Vagina (tissue), 2 donors: ENCODE measurements around the gene TDRD9. TPM values are rescaled to one million over a fixed set of nuclear protein-coding genes. Genes with fewer than 3 reads are reported as not detected.
"Not testable (repeated sequence)": the region's sequence is repeated elsewhere in the genome, so short reads cannot be mapped to it uniquely, and the experiment has no call there.

ENCODE experiments used
- DNase-seq, 2 donors: peaks; one replicate each; pipeline ENCODE4 v3.0.0-alpha.2; 2017; ENCODE audit errors: extremely low spot score in 2 of 2
- H3K27ac ChIP-seq: fragments of 200-600 bp; sonication (generic); one replicate; pipeline ENCODE4 v1.5.1; 2019
- H3K27me3 ChIP-seq: fragments of 200-600 bp; sonication (generic); one replicate; pipeline ENCODE4 v1.5.1; 2019
- H3K36me3 ChIP-seq, 2 donors: fragments of 200-600 bp; sonication (generic); one replicate each; pipeline ENCODE4 v1.5.1; 2017 to 2019
- H3K4me1 ChIP-seq: fragments of 200-600 bp; sonication (generic); one replicate; pipeline ENCODE4 v1.5.1; 2019
- H3K4me3 ChIP-seq, 2 donors: fragments of 200-600 bp; sonication (generic); 1 replicate in 1 of 2; 2 replicates in 1 of 2; pipeline ENCODE4 v1.5.1; 2016 to 2019
- H3K9me3 ChIP-seq: fragments of 200-600 bp; sonication (generic); one replicate; pipeline ENCODE4 v1.5.1; 2019
- POLR2A ChIP-seq, 2 donors: fragments of 450-650 bp; IDR thresholded peaks; one replicate each; pipeline ENCODE4 v1.6.1; 2017; ENCODE audit warnings: antibody characterized with exemption in 2 of 2, mild to moderate bottlenecking in 2 of 2, moderate library complexity in 2 of 2
- POLR2AphosphoS5 ChIP-seq, 2 donors: sonication (generic); formaldehyde crosslinking; IDR thresholded peaks; one replicate each; pipeline ENCODE4 v1.9.0; 2017; ENCODE audit warnings: antibody characterized with exemption in 2 of 2, mild to moderate bottlenecking in 2 of 2, low read depth in 1 of 2; ENCODE audit not compliant: insufficient read depth in 1 of 2
- intact Hi-C: fragments of 100-400 bp; cut with DNase I; formaldehyde crosslinking; loops from one replicate; pipeline ENCODE4 v1.15.1; 2023
- total RNA-seq: library from RNA; depleted of rRNA; stranded (reverse); fragments of >200 nt; gene quantifications from one replicate; pipeline ENCODE4 v1.2.3, GENCODE V29; 2016
- TF ChIP-seq, protein P1 (sequence below), 3 experiments: fragments of 450-650 bp in 2 of 3; fragments of 200-600 bp in 1 of 3; sonication (generic) in 1 of 3; IDR thresholded peaks; one replicate each; pipeline ENCODE4 v1.5.1; 2017 to 2019; ENCODE audit warnings: antibody characterized with exemption in 3 of 3, mild to moderate bottlenecking in 2 of 3, moderate library complexity in 2 of 3

TDRD9 gene
- total RNA-seq, 1 donor from 2014 or later: 0.74 TPM

DNA sequence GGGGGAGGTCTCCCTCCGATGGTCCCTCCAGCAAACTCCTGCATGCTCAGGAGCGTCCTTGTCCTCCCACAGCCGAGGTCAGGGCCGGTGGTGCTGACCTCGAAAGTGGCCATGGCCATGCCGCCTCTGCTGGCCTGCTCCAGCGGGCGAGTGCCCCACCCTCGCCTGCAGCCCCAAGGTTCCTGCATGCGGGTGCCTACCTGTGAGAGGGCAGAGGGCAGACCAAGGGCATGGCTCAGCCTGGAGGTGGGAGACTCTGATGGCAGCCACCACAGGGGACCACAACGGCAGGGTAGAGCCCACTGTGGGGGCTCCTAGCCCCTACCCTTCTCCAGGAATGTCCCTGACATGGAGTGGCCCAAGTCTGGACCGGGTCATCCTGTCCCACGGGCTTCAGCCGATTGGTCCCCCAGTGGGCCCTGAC lies 42.7 kb upstream of the TDRD9 start:
- Histone ChIP-seq H3K9me3 (no peaks in the 10 kb centered on the region), H3K4me3 (no peak overlapping the region), H3K27ac (no peak overlapping the region), H3K4me1 (peaks cover 19% of the 10 kb centered on the region), H3K36me3 (no peaks in the 10 kb centered on the region), H3K27me3 (no peaks in the 10 kb centered on the region)
- TF ChIP-seq, protein P1, sequence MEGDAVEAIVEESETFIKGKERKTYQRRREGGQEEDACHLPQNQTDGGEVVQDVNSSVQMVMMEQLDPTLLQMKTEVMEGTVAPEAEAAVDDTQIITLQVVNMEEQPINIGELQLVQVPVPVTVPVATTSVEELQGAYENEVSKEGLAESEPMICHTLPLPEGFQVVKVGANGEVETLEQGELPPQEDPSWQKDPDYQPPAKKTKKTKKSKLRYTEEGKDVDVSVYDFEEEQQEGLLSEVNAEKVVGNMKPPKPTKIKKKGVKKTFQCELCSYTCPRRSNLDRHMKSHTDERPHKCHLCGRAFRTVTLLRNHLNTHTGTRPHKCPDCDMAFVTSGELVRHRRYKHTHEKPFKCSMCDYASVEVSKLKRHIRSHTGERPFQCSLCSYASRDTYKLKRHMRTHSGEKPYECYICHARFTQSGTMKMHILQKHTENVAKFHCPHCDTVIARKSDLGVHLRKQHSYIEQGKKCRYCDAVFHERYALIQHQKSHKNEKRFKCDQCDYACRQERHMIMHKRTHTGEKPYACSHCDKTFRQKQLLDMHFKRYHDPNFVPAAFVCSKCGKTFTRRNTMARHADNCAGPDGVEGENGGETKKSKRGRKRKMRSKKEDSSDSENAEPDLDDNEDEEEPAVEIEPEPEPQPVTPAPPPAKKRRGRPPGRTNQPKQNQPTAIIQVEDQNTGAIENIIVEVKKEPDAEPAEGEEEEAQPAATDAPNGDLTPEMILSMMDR (IDR thresholded peaks at IDR 0.05): no peak
- DNase-seq: no peak
- intact Hi-C loops: loop anchor here (10.0 kb wide), 1 partner anchor 61 kb away; no protein-coding TSS in a partner anchor

DNA sequence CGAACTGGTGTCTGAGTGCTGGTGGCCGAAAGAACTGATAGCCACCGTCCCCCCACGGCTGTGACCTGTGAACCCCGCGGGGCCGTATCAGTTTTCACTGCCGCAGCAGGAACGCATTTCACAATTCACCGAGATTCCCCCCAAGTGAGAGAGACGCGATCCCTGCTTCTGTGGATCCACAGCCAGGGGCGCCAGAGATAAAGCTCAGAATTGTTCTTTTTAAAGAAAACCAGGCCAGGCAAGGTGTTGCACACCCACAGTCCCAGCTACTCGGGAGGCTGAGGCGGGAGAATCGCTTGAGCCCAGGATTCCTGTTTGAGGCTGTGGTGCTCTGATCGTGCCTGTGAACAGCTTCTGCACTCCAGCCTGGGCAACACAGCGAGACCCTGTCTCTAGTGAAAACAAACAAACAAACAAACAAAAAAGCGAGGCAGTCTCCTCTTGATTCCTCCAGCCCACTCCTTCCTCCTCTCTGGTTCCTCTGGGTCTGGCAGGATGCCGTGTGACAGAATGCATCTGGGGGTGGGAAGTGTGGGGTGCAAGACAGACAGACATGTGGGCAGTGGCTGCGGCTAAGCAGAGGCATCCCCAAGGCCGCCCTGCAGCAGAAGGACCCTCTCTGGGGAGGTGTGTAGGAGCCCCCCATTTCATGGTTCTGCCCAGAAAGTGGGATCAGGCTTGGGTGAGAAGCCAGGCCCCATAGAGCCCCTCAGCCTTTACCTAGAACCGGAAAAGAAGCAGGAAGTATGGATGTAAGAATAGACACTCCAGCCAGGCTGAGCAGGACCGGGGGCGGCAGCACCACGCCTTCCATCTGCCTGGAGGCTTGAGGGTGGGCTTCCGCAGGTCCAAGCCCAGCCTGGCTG lies 41.7 kb upstream of the TDRD9 start:
- DNase-seq: no peak
- peaks cover 13% of the 10 kb centered on the region for H3K4me1 ChIP-seq
- no peak overlapping the region for H3K27ac ChIP-seq
- H3K4me3 ChIP-seq: no peak overlapping the region
- H3K9me3 ChIP-seq: no peaks in the 10 kb centered on the region
- H3K36me3 ChIP-seq: no peaks in the 10 kb centered on the region
- TF ChIP-seq POLR2A (IDR thresholded peaks at IDR 0.05) (no peak), POLR2AphosphoS5 (IDR thresholded peaks at IDR 0.05; ENCODE audit: insufficient read depth in 1 of 2, low read depth in 1 of 2) (no peak)
- TF ChIP-seq, protein P1 (IDR thresholded peaks at IDR 0.05): no peak
- intact Hi-C loops: loop anchor here (10.0 kb wide), 1 partner anchor 62 kb away; no protein-coding TSS in a partner anchor
- no peaks in the 10 kb centered on the region for H3K27me3 ChIP-seq

DNA sequence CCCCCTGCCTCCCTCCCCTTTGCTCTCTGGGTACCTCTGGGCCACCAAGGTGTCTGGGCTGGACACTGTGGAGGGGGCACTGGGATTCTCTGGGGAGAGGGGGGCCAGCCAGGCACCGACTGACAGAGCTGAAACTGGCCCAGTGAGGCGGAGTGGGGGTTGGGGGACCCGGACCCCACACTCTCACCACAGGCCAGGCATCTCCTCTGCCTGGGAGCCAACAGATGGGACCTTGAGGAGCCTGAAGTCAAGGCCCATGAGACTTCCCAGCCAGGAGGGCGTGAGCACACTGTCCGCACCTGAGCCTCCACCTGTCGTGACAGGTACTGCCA lies 41.1 kb upstream of the TDRD9 start:
- Histone ChIP-seq H3K36me3 (no peaks in the 10 kb centered on the region), H3K4me3 (no peak overlapping the region), H3K4me1 (peaks cover 9% of the 10 kb centered on the region), H3K9me3 (no peaks in the 10 kb centered on the region), H3K27me3 (no peaks in the 10 kb centered on the region), H3K27ac (no peak overlapping the region)
- TF ChIP-seq, protein P1 (IDR thresholded peaks at IDR 0.05): no peak
- no peak for TF ChIP-seq POLR2A (IDR thresholded peaks at IDR 0.05)
- TF ChIP-seq POLR2AphosphoS5 (IDR thresholded peaks at IDR 0.05; ENCODE audit: insufficient read depth in 1 of 2, low read depth in 1 of 2): no peak
- intact Hi-C loops: loop anchor here (10.0 kb wide), 1 partner anchor 62 kb away; no protein-coding TSS in a partner anchor
- DNase-seq: no peak

DNA sequence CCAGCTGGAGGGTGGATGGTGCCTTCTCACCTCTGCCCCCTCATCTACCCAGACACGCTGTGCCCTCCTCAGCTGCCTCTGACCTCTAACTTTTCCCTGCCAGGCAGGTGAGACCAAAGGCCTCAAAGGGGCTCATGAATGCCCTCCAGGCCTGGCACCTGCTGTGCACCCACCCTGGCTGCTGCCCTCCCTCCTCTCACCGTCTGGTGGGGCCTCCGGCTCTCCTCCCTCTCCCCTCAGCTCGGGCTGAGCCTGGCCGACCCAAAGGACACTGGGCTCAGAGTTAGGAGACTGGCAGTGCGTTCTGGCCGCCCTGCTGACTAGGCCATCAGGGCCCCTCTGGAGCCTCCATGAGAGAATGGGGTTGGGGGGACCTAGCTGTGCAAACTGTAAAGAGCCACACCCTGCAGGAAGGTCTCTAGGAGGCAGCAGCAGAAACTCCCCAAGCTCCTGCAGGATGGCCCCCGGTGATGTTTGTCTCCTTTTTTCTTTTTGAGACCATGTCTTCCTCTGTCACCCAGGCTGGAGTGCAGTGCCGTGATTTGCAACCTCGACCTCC lies 40.6 kb upstream of the TDRD9 start:
- H3K9me3 ChIP-seq: no peaks in the 10 kb centered on the region
- no peak for DNase-seq
- no peaks in the 10 kb centered on the region for H3K36me3 ChIP-seq
- no peaks in the 10 kb centered on the region for H3K27me3 ChIP-seq
- H3K4me1 ChIP-seq: peaks cover 4% of the 10 kb centered on the region
- H3K4me3 ChIP-seq: no peak overlapping the region
- TF ChIP-seq, protein P1 (IDR thresholded peaks at IDR 0.05): no peak
- TF ChIP-seq POLR2A (IDR thresholded peaks at IDR 0.05) (no peak), POLR2AphosphoS5 (IDR thresholded peaks at IDR 0.05; ENCODE audit: insufficient read depth in 1 of 2, low read depth in 1 of 2) (no peak)
- H3K27ac ChIP-seq: no peak overlapping the region
- intact Hi-C loops: loop anchor here (10.0 kb wide), 1 partner anchor 63 kb away; no protein-coding TSS in a partner anchor

DNA sequence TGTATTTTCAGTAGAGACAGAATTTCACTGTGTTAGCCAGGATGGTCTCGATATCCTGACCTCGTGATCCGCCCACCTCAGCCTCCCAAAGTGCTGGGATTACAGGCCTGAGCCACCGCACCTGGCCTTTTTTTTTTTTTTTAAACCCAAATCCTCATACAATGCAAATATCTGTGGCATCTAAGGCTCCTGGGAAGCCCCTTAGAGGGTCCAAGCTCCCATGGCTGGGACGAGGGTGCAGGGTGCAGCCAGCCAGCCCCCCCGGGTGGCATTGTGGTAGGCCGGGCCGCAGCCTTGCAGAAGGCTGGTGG lies 39.3 kb upstream of the TDRD9 start:
- not testable (repeated sequence) for H3K4me1 ChIP-seq, H3K27me3 ChIP-seq, H3K4me3 ChIP-seq, H3K27ac ChIP-seq, DNase-seq, H3K9me3 ChIP-seq, H3K36me3 ChIP-seq
- intact Hi-C loops: loop anchor here (10.0 kb wide), 1 partner anchor 64 kb away; no protein-coding TSS in a partner anchor
